ENCODE data around the gene DIRAS1.
A peak's percentile ranks its signal among the peaks of the same experiment; 100 is the strongest.

Gene DIRAS1

GRCh38 chr19:2754659-2755447 is 33.7 kb upstream of the DIRAS1 start:
- no peak for DNase-seq

- DNase-seq, result no peak
These were observed 30.3 kb upstream of the DIRAS1 start for GRCh38 chr19:2751438-2751830.

- no peak for DNase-seq
These were observed 29.8 kb upstream of the DIRAS1 start for GRCh38 chr19:2750808-2751437.

GRCh38 chr19:2747349-2747748 is 26.2 kb upstream of the DIRAS1 start:
- DNase-seq, result no peak

- DNase-seq, result no peak
These were observed 22.9 kb upstream of the DIRAS1 start for GRCh38 chr19:2744113-2744512.

GRCh38 chr19:2743099-2743498 is 21.9 kb upstream of the DIRAS1 start:
- DNase-seq, result no peak

- DNase-seq, result no peak
These were observed 19.1 kb upstream of the DIRAS1 start for GRCh38 chr19:2740314-2740656.

- peak; percentile 100 for DNase-seq
These were observed 18.6 kb upstream of the DIRAS1 start, which contains the start of gene SLC39A3 for GRCh38 chr19:2739602-2740313. Gene SLC39A3, minus strand, starts transcription at chr19:2740017. Its CDS starts 2,760 bp downstream, at chr19:2737257.

GRCh38 chr19:2736550-2737190 is 15.5 kb upstream of the DIRAS1 start:
- DNase-seq, result no peak

- DNase-seq, result no peak
These were observed 14.2 kb upstream of the DIRAS1 start for GRCh38 chr19:2735374-2735773.

- no peak for DNase-seq
These were observed 13.6 kb upstream of the DIRAS1 start for GRCh38 chr19:2734589-2735288.

- DNase-seq, result no peak
These were observed 12.9 kb upstream of the DIRAS1 start for GRCh38 chr19:2733930-2734588.

GRCh38 chr19:2732883-2733282 is 11.7 kb upstream of the DIRAS1 start:
- no peak for DNase-seq

GRCh38 chr19:2732157-2732725 is 11.1 kb upstream of the DIRAS1 start:
- no peak for DNase-seq

- no peak for DNase-seq
These were observed 10.2 kb upstream of the DIRAS1 start for GRCh38 chr19:2731181-2731995.

GRCh38 chr19:2729943-2730818 is 9.0 kb upstream of the DIRAS1 start:
- DNase-seq, result no peak

GRCh38 chr19:2728783-2729387 is 7.7 kb upstream of the DIRAS1 start:
- no peak for DNase-seq

- DNase-seq, result no peak
These were observed 6.4 kb upstream of the DIRAS1 start for GRCh38 chr19:2727640-2727944.

GRCh38 chr19:2726904-2727639 is 5.9 kb upstream of the DIRAS1 start:
- no peak for DNase-seq

All from activated CD4-positive, alpha-beta T cell treated with anti-CD3 and anti-CD28 coated beads, Interleukin-2, Interleukin-6, amounts not matched to agents 100 ng/mL and 50 ng/mL, durations not matched to agents 16 hours and 8 hours (primary cell).